CD4-positive, alpha-beta T cell treated with Interferon gamma for 1 hour (primary cell): ENCODE data around the gene UBE2E1.

Experiments
- DNase-seq: peaks from one replicate; pipeline ENCODE4 v3.0.0-alpha.2; 2020

Gene UBE2E1

DNA sequence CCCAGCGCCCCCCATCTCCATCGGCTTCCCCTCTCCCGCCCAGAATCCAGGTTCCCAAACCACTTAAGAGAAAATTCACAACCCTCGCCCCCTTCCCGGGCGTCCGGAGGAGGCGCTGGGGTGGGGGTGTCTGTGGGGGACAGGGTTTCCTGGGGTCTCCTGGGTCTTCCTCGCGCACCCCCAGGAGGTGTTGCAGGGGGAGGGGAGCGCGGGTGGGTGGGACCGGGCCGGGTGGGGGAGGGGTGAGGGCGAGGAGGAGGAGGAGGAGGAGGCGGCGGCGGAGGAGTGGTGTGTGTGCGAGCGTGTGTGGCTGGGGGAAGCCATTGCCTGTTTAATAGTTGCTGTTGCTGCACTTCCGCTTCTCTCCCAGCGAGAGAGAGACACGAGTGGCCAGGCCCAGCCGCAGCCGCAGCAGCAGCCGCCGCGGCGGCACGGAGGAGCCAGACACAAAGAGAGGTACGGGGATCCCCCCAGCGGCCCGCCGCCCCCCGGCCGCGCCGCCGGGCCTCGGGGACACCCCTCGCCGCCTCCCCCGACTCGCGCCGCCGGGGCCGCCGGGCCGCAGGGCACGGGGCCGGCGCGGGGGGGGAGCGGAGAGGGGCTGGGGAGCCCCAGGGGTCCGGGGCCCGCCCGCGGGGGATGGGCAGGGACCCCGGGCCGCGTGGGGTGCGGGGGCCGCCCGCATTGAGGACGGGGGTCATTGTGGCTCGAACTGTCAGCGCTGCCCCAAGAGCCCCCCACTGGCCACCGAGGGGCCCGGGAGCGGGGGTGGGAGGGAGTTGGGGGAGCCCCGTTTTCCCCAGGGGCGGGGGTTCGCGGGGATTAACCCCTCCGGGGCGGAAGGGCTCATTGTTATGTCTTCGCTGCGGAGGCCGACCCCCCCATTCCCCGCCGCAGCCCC lies at the start of gene UBE2E1:
TSS of gene UBE2E1 (plus strand) at position 323 of the 901 bp plus-strand sequence. CDS start 1,315 bp downstream, outside the sequence.
- peak; percentile 88 for DNase-seq

DNA sequence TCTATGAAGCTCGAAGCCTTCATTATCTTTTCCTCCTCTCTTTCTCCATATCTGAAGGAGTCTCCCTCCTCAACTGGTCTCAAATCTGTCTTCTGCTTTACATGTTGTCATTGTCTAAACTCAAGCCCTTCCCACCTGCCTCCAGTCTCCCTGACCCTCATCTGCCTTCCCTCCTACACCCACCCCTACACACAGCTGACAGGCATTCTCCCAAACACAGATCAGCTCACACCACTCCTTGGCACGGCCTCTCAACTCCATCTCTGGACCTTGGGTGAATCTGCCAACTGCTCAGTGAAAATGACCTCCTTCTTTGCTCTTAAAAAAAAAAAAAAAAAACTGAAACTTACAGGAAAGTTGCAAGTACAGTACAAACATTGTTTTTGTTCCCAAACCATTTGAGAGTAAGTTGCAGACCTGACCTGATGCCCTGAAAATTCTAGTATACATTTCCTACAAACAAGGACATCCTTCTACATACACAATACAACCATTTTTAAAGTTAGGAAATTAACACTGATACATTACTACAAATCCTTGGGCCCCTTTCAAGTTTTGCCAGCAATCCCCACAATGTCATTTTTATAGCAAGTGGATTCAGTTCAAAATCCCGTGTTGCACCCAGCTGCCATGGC lies 49.4 kb upstream of the UBE2E1 start:
- DNase-seq = no peak

DNA sequence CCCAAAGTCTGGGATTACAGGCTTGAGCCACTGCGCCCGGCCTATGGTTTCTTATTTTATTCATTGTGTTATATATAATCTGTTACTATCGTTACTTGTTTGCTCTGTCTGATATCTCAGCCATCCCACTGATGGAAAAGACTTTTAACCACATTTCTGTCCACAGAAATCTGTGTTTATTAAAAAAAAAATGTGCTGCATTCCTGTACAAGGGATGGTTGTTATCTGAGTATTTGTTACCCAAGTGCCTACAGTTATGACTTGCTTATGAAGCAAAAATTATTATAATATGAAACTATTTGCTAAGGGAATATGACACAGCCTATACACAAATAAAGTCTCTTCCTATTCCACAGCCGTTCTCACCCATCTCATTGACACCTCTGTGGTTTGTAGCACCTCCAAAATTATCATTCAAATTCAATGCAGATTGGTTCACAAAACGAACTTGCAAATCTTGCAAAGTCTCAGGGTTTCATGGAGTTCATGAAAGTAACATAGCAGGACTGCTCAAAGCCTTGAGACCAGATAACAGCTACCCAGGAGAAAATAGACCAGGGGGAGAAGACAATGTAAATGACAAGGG lies 47.4 kb upstream of the UBE2E1 start:
- DNase-seq = no peak

DNA sequence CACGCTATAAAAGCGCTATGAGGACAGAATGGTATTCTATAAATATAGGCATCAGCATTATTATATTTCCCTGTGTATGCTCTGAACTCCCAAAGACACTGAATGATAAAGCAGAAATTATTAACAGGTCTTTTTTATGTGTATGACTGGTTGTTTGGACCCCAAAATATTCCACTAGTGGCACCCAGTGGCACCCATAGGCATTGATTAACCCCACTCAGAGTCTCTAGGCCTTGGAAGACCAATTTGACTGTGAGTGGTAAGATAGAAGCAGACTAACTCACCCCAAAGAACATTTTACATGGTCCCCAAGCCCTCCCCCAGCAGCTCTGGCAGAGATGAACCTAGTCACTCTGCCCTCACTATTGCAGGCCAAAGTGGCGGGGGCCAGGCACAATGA lies 45.4 kb upstream of the UBE2E1 start:
- no peak for DNase-seq

DNA sequence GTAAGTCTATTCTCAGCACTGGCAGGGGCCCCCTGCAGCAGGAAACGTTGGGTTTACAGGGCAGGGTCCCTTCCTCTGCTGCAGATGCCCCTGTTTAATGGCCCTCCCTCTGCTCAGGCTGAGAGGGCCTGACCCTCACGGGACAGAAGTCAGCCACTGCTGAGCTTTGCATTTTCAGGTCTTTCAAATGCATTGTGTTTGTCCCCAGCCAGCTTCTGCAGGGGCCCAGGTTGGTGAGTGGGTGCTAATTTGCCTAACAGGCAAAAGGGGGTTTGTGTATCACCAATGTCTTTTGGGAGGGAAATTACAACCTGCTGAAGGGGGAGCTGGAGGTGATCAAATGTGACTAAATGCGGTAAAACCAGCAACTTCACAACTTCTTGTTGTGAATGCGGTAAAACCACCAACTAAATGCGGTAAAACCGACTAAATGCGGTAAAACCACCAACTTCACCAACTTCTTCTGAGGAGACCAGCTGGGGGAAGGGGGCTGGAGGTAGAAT lies 44.8 kb upstream of the UBE2E1 start:
- no peak for DNase-seq

DNA sequence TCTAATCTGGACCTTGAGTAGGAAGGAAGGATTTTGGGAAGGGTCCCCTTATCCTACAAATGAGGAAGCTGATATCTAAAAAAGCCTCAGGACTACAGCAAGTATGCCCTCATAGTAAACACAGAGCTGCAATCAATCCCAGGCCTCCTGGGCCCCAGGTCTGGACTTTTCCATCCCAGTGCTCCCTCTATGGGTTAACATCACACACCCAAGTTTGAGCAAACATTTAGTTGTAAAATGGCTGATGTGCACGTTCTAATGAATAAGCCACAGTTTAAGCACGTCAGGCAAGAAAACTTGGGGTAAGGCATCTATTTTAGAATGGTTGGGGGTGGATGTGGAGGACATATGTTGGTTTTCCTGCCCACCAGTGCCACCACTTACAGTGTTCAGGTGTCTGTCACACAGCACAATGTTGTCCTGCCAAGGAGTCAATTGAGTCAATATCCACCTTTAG lies 44.3 kb upstream of the UBE2E1 start:
- no peak for DNase-seq

DNA sequence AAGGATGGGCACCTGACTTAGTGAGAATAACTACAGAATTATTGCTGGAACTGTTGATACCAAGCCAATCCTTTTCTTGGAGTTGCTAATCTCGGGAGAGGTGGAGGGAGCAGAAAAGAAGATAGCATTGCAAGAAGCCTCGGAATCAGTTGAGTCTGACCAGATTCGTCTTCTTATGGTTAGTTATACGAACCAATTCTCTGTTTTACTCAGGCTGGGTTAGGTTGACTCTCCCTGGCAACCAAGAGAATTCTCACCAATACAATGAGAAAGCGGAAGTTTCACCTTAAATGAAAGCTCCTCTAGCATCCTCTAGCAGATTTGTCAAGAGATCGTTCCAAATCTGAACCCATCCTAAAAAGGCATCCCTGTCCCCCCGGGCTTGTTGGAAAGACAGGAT lies 43.5 kb upstream of the UBE2E1 start:
- no peak for DNase-seq

DNA sequence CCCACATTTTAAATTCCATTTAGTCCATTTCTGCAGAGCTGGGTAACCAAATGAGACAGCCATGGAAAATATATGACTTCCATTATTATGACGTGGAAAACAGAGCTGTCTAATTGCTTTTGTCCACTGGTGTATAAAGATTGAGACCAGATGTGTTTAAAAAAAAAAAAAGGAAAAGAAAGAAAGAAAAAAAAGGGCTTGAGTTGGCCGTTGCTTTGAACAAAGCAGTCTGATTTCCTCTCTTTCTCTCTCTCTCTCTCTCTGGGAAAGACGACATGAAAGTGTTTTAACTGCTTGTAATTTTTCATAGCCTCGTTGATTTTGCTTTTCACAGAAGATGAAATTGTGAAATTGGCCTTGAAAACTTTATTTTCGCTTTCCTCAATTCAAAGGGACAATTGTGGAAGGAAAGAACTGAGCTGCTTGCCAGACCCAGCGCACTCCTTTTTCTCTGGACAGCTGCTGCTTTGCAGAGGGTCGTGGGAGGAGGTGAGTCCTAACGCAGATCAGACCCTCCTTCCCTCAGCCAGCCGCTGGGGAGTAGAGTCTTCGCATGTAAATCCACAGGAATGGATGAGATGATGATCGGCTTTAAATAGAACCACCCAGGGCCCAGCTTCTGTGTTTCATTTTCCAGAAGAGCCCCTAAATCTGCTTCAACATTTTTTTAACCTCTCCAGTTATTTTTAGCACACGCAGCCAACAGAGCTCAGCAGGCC lies 42.8 kb upstream of the UBE2E1 start:
- no peak for DNase-seq

DNA sequence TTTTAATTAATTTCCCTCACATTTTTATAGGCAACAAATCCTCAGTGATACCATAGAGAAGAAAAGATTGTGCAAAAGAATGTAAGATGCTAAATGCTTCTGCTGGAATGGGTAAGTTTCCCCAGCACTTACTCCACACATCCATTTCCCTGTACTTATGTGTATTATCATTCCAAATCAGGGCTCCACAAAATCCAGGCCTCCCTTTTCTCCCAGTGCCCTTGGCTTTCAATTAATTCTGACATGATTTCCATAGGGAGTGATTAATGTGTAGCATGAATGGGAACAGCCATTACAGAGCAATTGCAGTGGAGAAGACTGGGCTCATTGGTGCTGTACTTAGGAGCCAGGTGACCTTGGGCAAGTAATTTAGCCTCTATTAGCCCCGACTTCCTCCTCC lies 41.3 kb upstream of the UBE2E1 start:
- no peak for DNase-seq

DNA sequence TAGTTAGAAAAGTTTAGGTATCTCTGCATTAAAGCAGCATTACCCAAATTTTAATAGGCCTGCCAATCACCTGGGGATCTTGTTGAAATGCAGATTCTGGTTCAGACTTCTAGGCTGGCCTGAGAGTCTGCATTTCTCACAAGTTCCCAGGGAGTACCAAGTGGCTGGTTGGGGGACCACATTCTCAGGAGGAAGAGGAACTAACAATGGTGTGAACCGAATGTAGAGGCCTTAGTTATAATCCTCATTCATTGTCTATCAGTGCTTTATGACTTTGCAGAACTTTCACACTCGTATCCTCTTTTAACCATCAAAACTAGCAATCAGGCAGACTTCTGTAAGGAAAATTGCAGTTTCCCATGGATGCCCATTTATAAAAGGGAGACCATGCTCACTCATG lies 38.2 kb upstream of the UBE2E1 start:
- DNase-seq = no peak

DNA sequence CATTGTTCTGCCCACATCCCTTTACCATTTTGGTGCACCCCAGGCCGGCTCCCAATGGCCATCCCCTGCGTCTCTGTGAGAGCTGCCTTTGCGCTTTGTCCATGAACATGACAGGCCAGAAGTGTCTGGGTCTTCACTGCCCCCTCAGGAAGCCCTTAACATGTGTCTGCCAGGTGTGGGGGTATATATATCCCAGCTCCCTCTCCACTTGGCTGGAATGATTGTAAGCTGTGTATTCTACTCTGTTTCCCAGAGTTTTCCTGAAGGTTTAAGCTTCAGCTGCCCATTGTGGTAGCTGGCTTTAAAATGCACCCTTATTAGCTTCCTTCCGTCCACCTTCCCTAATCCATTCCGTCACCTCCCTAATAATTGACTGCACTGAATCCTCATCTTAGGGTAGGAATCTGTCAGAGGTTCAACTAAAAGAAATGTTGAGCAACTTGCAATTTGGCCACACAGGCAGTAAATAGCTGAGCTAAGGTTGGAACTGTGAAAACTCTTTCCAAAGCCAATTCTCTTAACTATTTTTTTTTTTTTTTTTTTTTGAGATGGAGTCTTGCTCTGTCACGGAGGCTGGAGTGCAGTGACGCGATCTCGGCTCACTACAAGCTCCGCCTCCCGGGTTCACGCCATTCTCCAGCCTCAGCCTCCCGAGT lies 30.4 kb upstream of the UBE2E1 start:
- DNase-seq = no peak

DNA sequence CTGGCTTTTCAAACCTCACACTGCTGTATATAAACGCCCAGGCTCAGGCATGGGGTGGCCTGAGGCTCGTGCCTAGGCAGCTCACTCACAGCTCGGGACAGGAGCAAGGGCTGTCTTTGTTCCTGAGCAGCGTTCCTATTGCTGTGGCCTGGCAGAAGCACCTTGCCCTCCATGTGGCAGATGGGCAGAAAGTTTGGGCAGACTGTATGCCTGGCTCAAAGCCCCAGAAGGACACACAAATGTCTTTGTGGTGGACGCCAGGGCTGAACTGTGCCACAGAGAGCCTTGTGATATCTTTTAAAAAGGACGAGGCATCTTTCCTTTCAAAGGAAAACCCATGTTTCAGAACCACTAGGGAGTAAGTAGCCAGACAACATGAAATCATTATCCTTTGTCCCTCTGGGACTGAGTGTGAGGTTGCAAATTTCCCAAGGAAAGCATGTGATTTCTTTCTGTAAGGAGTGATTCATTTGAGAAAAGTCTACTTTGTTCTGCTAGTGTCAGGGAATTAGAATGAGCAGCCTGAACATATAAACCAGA lies 29.3 kb upstream of the UBE2E1 start:
- DNase-seq = no peak

DNA sequence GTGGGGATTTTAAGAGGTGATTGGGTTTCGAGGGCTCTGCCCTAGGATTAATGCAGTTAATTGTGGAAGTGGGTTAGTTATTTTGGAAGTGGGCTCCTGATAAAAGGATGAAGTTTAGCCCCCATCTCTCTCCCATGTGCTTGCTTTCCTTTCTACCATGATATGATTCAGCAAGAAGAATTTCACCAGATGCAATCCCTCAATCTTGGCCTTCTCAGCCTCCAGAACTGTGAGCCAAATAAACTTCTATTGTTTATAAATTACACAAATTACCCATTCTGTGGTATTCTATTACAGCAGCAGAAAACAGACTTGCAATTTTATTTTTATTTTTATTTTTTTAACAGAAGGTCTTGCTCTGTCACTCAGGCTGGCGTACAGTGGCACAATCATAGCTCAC lies 27.3 kb upstream of the UBE2E1 start:
- no peak for DNase-seq

DNA sequence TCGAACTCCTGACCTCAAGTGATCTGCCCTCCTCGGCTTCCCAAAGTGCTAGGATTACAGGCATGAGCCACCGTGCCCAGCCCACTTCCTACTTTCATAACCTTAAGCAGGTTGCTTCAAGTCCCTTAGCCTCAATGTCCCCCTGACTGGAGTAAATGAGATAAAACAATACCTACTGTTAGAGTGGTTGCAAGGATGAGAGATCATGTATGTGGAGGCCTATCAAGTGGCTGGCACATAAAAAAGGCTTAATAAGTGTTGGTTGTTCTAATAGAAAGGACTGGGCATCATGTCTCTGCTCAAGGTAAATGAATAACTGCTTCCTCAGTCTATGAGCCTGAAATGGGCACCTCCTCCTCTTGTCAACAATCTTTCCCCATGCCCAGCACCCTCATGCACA lies 25.9 kb upstream of the UBE2E1 start:
- no peak for DNase-seq

DNA sequence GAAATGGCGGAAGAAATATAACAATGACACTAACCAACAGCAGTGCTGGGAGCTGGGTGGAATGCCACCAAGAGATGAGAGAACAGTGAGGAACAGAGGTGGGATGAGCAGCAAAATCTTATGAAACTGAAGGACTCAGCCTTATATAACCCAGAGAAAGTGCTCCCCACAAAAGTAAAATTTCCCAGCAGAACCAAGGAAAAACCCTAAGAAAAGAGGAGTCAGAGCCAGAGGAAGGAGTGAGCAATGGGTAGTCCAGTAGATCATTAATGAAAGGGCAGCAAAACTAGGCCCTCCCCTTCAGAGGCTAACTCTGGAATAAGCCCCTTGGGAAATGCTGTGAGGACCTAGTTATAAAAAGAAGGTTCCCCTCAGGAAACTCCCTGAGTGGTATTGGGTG lies 24.7 kb upstream of the UBE2E1 start:
- no peak for DNase-seq

DNA sequence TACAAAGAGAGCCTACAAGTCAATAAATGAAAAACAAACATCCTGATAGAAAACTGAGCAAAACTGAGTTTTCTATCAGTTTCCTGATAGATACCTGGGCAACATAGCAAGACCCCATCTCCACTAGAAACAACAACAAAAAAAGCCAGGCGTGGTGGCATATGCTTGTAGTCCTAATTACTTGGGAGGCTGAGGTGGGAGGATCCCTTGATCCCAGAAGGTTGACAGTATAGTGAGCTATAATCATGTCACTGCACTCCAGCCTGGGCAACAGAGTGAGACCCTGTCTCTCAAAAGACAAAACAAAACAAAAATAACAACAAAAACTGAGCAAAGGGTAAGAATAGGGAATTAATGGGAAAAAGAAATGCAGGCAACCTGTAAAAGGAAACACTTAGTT lies 23.9 kb upstream of the UBE2E1 start:
- DNase-seq = no peak

DNA sequence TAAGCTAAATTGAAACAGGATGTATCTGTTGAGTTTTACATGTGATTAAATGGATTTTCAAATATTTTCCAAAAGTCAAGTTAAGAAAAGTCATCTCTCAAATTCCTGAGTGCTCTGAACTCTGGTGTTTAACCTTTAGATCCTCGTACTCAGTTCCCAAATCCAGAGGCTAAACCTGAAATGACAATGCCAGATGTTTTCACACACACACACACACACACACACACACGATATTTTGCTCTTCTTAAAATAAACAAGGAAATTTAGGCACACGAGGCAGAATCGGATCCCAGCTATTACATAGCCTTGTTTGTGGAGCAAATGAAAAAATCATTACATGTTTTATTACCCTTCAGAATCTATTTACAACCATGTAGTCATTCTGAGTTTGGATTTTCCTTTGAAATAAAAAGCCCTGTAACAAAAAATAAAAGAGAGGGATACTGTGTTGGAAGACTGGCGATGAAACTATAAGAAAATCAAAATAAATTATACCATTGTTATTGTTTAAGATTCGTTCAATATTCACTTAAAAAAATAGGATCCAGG lies 20.6 kb upstream of the UBE2E1 start:
- DNase-seq = no peak

DNA sequence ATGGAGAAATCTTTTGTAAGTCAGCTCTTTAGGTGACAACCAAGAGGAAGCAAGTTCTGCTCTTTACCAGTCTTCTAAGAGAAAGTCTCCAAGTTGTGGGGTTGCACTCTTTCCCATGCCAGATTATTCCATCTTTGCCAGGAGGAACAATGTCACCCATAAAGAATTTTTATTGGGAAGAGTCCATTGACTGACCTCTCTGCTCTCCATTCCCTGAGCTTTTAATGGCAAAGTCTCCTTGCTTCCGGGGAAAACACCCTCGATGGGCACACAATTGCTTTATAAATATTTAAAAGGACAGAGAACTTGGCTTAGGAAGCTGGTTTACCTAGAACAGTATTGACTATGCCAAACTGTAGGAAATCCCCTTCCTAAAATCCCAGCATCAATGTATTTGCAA lies 19.9 kb upstream of the UBE2E1 start:
- DNase-seq = no peak

DNA sequence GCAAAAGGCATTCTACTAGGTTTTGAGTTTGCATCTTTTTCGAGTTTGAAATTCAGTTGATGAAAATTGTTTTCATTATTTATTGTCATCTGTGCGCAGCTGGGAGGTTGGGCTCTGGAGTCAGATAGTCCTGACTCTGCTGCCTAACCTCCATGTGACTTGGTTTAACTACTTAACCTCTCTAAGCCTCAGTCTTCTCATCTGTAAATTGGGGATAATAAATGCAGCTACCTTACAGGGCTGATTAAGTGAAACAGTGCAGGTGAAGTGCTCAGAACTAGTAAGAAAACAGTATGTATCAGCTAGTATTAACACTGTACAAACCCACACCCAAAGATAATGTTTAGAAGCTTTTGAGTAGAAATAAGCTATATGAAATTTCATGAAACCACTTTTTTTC lies 14.1 kb upstream of the UBE2E1 start:
- DNase-seq = no peak

DNA sequence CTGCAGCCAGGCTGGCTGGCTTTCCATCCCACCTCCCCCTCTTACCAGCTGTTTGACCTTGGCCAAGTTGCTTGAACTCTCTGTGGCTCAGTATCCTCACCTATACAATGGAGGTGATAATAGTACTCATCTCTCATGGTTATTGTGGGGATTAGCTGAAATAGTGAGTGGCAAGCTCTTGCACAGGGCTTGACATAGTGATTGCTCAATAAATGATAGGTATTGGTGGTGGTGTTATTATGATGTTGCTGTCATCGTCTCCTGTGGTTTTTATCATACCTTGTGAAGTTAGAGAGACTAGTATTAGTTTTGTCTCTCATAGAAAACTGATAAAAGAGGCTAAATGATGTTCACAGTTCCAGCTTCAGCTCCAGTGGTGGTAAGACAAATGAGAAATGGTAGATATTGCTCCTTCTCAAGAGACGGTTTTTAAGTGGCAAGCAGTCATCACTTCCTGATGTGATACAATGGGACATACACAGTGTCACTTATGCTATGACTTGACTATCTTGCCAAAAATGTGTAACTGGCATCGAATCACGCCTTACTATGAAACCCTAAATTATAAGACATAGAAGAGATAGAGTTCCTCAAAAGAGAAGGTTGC lies 12.1 kb upstream of the UBE2E1 start:
- no peak for DNase-seq

DNA sequence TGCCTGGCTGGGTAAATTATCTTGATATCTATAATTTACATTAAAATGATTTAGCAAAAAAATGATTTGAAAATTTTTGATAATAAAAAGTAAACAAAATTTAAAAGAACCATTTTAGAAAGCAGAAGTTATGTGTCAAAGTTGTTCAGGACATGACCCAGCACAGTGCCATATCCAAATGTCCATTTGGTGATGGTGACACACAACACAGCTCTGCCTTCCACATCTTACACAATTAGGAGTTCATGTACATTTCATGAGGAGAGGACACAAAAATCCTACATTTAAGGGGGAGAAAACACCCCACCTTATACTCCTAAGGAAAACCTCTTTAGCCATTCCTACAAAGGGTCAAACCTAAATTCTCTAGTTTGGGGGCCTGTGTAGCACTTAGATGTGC lies 10.7 kb upstream of the UBE2E1 start:
- DNase-seq = no peak

DNA sequence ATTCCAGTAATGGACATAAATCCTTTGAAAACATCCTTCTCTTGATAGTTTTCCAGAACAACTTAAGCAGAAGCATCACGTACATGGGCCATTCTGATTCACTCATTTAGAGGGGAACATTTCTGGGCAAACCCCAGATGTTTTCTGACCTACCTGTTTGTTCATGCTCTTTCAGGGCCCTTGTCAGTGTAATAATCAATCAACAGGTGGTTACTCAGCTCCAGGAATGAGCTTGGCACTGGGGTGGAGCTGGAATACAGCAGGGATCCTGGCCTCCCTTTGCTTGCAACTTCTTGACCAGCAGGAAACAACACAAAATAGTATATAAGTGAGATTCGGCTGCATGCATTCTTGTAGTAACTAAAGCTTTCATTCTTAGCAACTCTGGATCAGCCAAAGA lies 9.2 kb upstream of the UBE2E1 start:
- no peak for DNase-seq
